ENCODE results near the gene FRMD4B. TPM values are rescaled to one million over a fixed set of nuclear protein-coding genes. Genes with fewer than 3 reads are reported as not detected.

The FRMD4B gene
- total and polyA plus RNA-seq, 2 experiments from 2014 or later = 6.4 to 12.8 TPM

DNA sequence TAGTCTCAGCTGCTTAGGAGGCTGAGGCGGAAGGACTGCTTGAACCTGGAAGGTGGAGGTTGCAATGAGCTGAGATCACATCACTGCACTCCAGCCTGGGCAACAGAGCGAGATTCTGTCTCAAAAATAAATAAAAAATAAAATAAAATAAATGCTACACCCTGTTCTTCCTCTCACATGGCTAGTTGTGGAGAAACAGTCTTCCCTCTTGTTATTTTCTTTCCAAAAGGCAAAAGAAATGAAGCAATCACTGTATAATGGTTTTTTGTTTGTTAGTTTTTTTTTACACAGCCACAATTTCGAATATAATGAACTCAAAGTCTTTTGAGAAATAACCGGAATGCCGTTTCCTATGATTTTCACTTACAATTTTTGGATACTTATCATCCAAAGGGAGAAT, 4.9 kb upstream of the FRMD4B start:
- Histone ChIP-seq H3F3A (replicated peaks; ENCODE audit: low read depth) (no peaks in the 10 kb centered on the region), H3K79me2 (replicated peaks; ENCODE audit: insufficient read depth) (no peaks in the 10 kb centered on the region), H3K4me1 (ENCODE audit: insufficient read depth) (peaks cover 32% of the 10 kb centered on the region), H3K4me3 (no peak overlapping the region), H3K27ac (ENCODE audit: low read depth) (no peak overlapping the region), H3K27me3 (ENCODE audit: insufficient read depth) (peaks cover 17% of the 10 kb centered on the region), H2AFZ (no peak overlapping the region), H4K20me1 (replicated peaks; ENCODE audit: insufficient read depth) (no peaks in the 10 kb centered on the region), H3K36me3 (ENCODE audit: insufficient read depth) (no peaks in the 10 kb centered on the region), H3K4me2 (no peak overlapping the region), H3K9me2 (ENCODE audit: insufficient read depth) (no peaks in the 10 kb centered on the region)
- peaks cover 13% of the 10 kb centered on the region; the same call in 2 of the 3 replicates for H3K9me3 Mint-ChIP-seq
- no peak overlapping the region for H3K4me3 Mint-ChIP-seq
- DNase-seq (ENCODE audit: low spot score) (no peak), ATAC-seq (no peak)
- H3K36me3 Mint-ChIP-seq (ENCODE audit: low read depth) = peaks cover 10% of the 10 kb centered on the region; the same call in 2 of the 3 replicates
- peaks cover 17% of the 10 kb centered on the region for H3K27me3 Mint-ChIP-seq (ENCODE audit: insufficient read depth, low read depth, poor library complexity)
- H3K27ac Mint-ChIP-seq = no peak overlapping the region
- peaks cover 34% of the 10 kb centered on the region for H3K4me1 Mint-ChIP-seq
- TF ChIP-seq ZNF331 (CRISPR knock-in tag; IDR thresholded peaks at IDR 0.05; ENCODE audit: low read depth) = no peak
- TF ChIP-seq CREB1 (CRISPR knock-in tag; IDR thresholded peaks at IDR 0.05; ENCODE audit: low read depth) = no peak
- TF ChIP-seq, protein P1, sequence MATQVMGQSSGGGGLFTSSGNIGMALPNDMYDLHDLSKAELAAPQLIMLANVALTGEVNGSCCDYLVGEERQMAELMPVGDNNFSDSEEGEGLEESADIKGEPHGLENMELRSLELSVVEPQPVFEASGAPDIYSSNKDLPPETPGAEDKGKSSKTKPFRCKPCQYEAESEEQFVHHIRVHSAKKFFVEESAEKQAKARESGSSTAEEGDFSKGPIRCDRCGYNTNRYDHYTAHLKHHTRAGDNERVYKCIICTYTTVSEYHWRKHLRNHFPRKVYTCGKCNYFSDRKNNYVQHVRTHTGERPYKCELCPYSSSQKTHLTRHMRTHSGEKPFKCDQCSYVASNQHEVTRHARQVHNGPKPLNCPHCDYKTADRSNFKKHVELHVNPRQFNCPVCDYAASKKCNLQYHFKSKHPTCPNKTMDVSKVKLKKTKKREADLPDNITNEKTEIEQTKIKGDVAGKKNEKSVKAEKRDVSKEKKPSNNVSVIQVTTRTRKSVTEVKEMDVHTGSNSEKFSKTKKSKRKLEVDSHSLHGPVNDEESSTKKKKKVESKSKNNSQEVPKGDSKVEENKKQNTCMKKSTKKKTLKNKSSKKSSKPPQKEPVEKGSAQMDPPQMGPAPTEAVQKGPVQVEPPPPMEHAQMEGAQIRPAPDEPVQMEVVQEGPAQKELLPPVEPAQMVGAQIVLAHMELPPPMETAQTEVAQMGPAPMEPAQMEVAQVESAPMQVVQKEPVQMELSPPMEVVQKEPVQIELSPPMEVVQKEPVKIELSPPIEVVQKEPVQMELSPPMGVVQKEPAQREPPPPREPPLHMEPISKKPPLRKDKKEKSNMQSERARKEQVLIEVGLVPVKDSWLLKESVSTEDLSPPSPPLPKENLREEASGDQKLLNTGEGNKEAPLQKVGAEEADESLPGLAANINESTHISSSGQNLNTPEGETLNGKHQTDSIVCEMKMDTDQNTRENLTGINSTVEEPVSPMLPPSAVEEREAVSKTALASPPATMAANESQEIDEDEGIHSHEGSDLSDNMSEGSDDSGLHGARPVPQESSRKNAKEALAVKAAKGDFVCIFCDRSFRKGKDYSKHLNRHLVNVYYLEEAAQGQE (IDR thresholded peaks at IDR 0.05; ENCODE audit: unreplicated experiment) = no peak

DNA sequence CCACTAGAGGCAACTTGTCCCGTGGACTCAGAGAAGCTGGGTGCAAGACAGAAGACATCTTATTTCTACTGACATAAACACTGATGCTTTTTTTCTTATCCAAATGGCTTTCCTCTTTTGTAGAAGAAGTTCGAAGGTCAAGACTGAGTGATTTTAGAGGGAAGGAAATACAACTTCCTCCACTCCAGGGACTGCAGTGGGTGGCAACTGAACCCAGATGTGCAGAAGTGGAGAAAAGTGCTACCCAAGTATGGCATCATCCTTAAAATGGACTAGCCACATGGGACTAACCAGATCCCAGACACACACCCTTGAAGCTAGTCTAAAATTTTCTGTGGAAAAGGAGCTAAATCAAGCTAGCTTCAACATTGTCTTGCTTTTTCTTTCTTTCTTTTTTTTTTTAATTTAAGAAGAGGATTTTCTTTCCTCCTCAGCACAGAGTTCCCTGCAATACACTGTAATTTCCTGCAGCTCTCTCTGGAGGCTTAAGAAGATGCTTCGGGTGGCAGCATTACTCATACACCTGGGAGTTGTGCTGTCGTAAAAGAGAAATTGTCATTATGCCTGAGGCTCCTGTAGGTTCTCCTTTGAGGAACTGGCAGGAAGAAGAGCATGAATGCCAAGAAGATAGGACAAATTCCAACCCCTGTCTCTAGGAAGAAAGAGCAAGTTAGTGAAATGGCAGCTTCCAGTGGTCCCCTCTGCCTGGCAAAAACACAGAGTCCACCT, 3.8 kb upstream of the FRMD4B start:
- no peak for ATAC-seq
- Histone ChIP-seq H3K36me3 (ENCODE audit: insufficient read depth) (no peaks in the 10 kb centered on the region), H3K27ac (ENCODE audit: low read depth) (no peak overlapping the region), H3K4me3 (no peak overlapping the region), H4K20me1 (replicated peaks; ENCODE audit: insufficient read depth) (no peaks in the 10 kb centered on the region), H3K9me2 (ENCODE audit: insufficient read depth) (no peaks in the 10 kb centered on the region), H3K4me1 (ENCODE audit: insufficient read depth) (peaks cover 40% of the 10 kb centered on the region), H3K4me2 (no peak overlapping the region), H3K79me2 (replicated peaks; ENCODE audit: insufficient read depth) (no peaks in the 10 kb centered on the region), H2AFZ (no peak overlapping the region), H3F3A (replicated peaks; ENCODE audit: low read depth) (no peaks in the 10 kb centered on the region), H3K27me3 (ENCODE audit: insufficient read depth) (peaks cover 28% of the 10 kb centered on the region)
- Mint-ChIP-seq H3K9me3 (peaks cover 11% of the 10 kb centered on the region; the same call in 2 of the 3 replicates), H3K27ac (no peak overlapping the region), H3K4me3 (no peak overlapping the region), H3K4me1 (peaks cover 42% of the 10 kb centered on the region), H3K36me3 (ENCODE audit: low read depth) (peaks cover 10% of the 10 kb centered on the region; the same call in 2 of the 3 replicates), H3K27me3 (ENCODE audit: insufficient read depth, low read depth, poor library complexity) (peaks cover 28% of the 10 kb centered on the region)
- DNase-seq (ENCODE audit: low spot score) = no peak
- TF ChIP-seq, protein P2, sequence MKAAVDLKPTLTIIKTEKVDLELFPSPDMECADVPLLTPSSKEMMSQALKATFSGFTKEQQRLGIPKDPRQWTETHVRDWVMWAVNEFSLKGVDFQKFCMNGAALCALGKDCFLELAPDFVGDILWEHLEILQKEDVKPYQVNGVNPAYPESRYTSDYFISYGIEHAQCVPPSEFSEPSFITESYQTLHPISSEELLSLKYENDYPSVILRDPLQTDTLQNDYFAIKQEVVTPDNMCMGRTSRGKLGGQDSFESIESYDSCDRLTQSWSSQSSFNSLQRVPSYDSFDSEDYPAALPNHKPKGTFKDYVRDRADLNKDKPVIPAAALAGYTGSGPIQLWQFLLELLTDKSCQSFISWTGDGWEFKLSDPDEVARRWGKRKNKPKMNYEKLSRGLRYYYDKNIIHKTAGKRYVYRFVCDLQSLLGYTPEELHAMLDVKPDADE (IDR thresholded peaks at IDR 0.05) = no peak
- TF ChIP-seq STAT1 (IDR thresholded peaks at IDR 0.05; ENCODE audit: unreplicated experiment) (no peak), ZNF114 (CRISPR knock-in tag; IDR thresholded peaks at IDR 0.05) (no peak), NANOG (IDR thresholded peaks at IDR 0.05; ENCODE audit: borderline replicate concordance) (no peak)
- TF ChIP-seq, protein P3, sequence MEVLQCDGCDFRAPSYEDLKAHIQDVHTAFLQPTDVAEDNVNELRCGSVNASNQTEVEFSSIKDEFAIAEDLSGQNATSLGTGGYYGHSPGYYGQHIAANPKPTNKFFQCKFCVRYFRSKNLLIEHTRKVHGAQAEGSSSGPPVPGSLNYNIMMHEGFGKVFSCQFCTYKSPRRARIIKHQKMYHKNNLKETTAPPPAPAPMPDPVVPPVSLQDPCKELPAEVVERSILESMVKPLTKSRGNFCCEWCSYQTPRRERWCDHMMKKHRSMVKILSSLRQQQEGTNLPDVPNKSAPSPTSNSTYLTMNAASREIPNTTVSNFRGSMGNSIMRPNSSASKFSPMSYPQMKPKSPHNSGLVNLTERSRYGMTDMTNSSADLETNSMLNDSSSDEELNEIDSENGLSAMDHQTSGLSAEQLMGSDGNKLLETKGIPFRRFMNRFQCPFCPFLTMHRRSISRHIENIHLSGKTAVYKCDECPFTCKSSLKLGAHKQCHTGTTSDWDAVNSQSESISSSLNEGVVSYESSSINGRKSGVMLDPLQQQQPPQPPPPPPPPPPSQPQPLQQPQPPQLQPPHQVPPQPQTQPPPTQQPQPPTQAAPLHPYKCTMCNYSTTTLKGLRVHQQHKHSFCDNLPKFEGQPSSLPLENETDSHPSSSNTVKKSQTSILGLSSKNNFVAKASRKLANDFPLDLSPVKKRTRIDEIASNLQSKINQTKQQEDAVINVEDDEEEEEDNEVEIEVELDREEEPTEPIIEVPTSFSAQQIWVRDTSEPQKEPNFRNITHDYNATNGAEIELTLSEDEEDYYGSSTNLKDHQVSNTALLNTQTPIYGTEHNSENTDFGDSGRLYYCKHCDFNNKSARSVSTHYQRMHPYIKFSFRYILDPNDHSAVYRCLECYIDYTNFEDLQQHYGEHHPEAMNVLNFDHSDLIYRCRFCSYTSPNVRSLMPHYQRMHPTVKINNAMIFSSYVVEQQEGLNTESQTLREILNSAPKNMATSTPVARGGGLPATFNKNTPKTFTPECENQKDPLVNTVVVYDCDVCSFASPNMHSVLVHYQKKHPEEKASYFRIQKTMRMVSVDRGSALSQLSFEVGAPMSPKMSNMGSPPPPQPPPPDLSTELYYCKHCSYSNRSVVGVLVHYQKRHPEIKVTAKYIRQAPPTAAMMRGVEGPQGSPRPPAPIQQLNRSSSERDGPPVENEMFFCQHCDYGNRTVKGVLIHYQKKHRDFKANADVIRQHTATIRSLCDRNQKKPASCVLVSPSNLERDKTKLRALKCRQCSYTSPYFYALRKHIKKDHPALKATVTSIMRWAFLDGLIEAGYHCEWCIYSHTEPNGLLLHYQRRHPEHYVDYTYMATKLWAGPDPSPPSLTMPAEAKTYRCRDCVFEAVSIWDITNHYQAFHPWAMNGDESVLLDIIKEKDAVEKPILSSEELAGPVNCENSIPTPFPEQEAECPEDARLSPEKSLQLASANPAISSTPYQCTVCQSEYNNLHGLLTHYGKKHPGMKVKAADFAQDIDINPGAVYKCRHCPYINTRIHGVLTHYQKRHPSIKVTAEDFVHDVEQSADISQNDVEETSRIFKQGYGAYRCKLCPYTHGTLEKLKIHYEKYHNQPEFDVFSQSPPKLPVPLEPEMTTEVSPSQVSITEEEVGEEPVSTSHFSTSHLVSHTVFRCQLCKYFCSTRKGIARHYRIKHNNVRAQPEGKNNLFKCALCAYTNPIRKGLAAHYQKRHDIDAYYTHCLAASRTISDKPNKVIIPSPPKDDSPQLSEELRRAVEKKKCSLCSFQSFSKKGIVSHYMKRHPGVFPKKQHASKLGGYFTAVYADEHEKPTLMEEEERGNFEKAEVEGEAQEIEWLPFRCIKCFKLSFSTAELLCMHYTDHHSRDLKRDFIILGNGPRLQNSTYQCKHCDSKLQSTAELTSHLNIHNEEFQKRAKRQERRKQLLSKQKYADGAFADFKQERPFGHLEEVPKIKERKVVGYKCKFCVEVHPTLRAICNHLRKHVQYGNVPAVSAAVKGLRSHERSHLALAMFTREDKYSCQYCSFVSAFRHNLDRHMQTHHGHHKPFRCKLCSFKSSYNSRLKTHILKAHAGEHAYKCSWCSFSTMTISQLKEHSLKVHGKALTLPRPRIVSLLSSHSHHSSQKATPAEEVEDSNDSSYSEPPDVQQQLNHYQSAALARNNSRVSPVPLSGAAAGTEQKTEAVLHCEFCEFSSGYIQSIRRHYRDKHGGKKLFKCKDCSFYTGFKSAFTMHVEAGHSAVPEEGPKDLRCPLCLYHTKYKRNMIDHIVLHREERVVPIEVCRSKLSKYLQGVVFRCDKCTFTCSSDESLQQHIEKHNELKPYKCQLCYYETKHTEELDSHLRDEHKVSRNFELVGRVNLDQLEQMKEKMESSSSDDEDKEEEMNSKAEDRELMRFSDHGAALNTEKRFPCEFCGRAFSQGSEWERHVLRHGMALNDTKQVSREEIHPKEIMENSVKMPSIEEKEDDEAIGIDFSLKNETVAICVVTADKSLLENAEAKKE (CRISPR knock-in tag; IDR thresholded peaks at IDR 0.05) = no peak
